SU-DHL-6 (cell line): Measurements from ENCODE around the gene CCDC83.

Experiments
- CTCF ChIP-seq: fragments of 200-600 bp; sonication (generic); IDR thresholded peaks from one replicate; pipeline ENCODE4 v1.5.1; 2017; ENCODE audit warnings: antibody characterized with exemption, mild to moderate bottlenecking, low read length, moderate library complexity; ENCODE audit not compliant: insufficient read depth, poor library complexity, severe bottlenecking
- EZH2phosphoT487 ChIP-seq: fragments of 200-600 bp; sonication (generic), shearing (Covaris generic); conservative IDR thresholded peaks from 2 replicates; pipeline ENCODE4 v1.6.1; 2018; ENCODE audit warnings: mild to moderate bottlenecking, antibody characterized with exemption, low read length, moderate library complexity, mixed read lengths

GRCh38 chr11:85913513-85913912, 58.3 kb downstream of the CCDC83 start:
- no peak for TF ChIP-seq CTCF
- no peak for TF ChIP-seq EZH2phosphoT487
